ENCODE results near the gene SH3PXD2A.

Gene SH3PXD2A

GRCh38 chr10:103585011-103585405 is 270.4 kb downstream of the SH3PXD2A start:
- Histone ChIP-seq H3K36me3 (no peaks in the 10 kb centered on the region), H3K4me3 (ENCODE audit: low read depth, low read length) (no peak overlapping the region), H3K4me1 (peaks cover 10% of the 10 kb centered on the region), H3K27me3 (no peaks in the 10 kb centered on the region), H3K9me3 (no peaks in the 10 kb centered on the region)
- TF ChIP-seq, protein P1, sequence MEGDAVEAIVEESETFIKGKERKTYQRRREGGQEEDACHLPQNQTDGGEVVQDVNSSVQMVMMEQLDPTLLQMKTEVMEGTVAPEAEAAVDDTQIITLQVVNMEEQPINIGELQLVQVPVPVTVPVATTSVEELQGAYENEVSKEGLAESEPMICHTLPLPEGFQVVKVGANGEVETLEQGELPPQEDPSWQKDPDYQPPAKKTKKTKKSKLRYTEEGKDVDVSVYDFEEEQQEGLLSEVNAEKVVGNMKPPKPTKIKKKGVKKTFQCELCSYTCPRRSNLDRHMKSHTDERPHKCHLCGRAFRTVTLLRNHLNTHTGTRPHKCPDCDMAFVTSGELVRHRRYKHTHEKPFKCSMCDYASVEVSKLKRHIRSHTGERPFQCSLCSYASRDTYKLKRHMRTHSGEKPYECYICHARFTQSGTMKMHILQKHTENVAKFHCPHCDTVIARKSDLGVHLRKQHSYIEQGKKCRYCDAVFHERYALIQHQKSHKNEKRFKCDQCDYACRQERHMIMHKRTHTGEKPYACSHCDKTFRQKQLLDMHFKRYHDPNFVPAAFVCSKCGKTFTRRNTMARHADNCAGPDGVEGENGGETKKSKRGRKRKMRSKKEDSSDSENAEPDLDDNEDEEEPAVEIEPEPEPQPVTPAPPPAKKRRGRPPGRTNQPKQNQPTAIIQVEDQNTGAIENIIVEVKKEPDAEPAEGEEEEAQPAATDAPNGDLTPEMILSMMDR (IDR thresholded peaks at IDR 0.05; ENCODE audit: low read depth, low read length) = no peak
- DNase-seq = no peak

DNA sequence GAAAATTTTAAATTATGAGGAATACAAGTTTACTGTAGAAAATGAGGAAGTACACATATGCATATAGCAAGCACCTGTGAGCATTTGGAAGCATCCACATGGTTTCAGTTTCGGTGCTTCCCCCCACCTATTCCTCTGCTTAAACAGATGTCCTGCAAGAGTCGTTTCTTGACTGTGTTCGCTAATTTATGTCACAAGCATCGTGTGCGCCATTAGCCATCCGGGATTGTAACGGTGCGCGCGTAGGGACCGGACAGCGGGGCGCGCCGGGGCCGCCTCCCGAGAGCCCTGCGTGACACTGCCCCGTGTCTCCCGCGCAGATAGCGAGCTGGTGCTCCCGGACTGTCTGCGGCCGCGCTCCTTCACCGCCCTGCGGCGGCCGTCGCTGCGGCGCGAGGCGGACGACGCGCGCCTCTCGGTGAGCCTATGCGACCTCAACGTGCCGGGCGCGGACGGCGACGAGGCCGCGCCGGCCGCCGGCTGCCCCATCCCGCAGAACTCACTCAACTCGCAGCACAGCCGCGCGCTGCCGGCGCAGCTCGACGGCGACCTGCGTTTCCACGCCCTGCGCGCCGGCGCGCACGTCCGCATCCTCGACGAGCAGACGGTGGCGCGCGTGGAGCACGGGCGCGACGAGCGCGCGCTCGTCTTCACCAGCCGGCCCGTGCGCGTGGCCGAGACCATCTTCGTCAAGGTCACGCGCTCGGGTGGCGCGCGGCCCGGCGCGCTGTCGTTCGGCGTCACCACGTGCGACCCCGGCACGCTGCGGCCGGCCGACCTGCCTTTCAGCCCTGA is 271.0 kb downstream of the SH3PXD2A start:
- Histone ChIP-seq H3K9me3 (no peaks in the 10 kb centered on the region), H3K36me3 (no peaks in the 10 kb centered on the region), H3K4me1 (peaks cover 10% of the 10 kb centered on the region), H3K27me3 (no peaks in the 10 kb centered on the region), H3K4me3 (ENCODE audit: low read depth, low read length) (no peak overlapping the region)
- DNase-seq = no peak
- TF ChIP-seq, protein P1 (IDR thresholded peaks at IDR 0.05; ENCODE audit: low read depth, low read length) = no peak

DNA sequence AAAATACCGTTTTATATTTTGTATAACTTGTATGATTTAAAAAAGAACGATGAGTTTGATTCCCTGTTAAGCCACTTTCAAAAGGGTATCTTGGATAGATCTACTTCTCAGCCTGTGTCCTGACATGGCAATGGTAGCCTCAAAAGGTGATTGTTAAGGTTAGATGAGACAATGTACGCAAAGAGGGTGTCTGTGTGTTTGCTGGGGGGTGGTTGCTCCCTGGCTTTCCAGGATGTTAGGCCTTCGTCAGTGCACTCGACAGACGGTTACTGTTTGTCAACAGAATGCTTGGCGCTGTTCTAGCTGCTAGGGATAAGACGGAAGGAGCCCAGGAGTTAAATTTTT is 271.5 kb downstream of the SH3PXD2A start:
- Histone ChIP-seq H3K4me3 (ENCODE audit: low read depth, low read length) (no peak overlapping the region), H3K36me3 (no peaks in the 10 kb centered on the region), H3K27me3 (no peaks in the 10 kb centered on the region), H3K4me1 (peaks cover 10% of the 10 kb centered on the region), H3K9me3 (no peaks in the 10 kb centered on the region)
- no peak for DNase-seq
- TF ChIP-seq, protein P1 (IDR thresholded peaks at IDR 0.05; ENCODE audit: low read depth, low read length) = no peak

DNA sequence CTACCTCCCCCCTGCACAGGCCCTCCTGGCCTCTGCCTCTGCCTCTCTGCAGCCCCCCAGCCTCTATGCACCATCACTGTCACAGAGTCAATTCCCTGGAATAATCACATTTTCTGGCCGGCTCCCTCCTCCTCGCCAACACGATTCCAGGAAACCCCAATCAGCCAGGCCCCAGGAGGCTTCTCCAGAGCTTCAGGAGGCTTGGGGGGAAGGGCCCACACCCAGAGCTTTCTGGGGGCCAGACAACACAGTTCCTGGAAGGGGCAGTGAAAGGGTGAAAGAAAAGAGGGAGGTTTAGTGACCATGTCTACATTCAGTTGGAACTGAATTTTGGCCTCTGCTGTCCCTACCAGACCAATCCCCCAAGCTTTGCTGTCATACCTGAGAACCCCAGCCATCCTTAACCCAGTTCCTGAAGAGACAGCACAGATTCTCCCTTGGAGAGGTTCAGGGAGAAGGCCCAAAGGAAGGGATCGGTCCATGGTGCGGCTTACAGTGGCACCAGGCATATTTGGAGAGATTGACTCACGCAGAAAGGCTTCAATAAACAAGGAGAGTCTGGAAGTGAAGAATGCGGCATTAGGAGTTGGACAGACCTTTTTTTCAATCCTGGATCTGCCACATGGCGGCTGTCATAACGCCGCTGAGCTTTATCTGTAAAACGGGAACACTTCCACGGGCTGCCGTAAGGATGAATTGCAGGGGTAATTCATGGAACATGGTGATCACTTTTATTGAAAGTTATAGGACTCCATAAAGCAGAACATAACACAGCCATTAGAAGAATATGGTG is 272.8 kb downstream of the SH3PXD2A start:
- Histone ChIP-seq H3K4me3 (ENCODE audit: low read depth, low read length) (no peak overlapping the region), H3K4me1 (peaks cover 10% of the 10 kb centered on the region), H3K27me3 (no peaks in the 10 kb centered on the region), H3K9me3 (no peaks in the 10 kb centered on the region), H3K36me3 (no peaks in the 10 kb centered on the region)
- TF ChIP-seq, protein P1 (IDR thresholded peaks at IDR 0.05; ENCODE audit: low read depth, low read length) = no peak
- DNase-seq = no peak

- peaks cover 10% of the 10 kb centered on the region for H3K4me1 ChIP-seq
- no peak overlapping the region for H3K4me3 ChIP-seq (ENCODE audit: low read depth, low read length)
- TF ChIP-seq, protein P1 (IDR thresholded peaks at IDR 0.05; ENCODE audit: low read depth, low read length) = no peak
- no peaks in the 10 kb centered on the region for H3K36me3 ChIP-seq
- DNase-seq = no peak
- no peaks in the 10 kb centered on the region for H3K27me3 ChIP-seq
- H3K9me3 ChIP-seq = no peaks in the 10 kb centered on the region
Observed at GRCh38 chr10:103581499-103581898, 273.9 kb downstream of the SH3PXD2A start.

- Histone ChIP-seq H3K36me3 (no peaks in the 10 kb centered on the region), H3K27me3 (no peaks in the 10 kb centered on the region), H3K9me3 (no peaks in the 10 kb centered on the region), H3K4me1 (peaks cover 10% of the 10 kb centered on the region), H3K4me3 (ENCODE audit: low read depth, low read length) (no peak overlapping the region)
- DNase-seq = no peak
- TF ChIP-seq, protein P1 (IDR thresholded peaks at IDR 0.05; ENCODE audit: low read depth, low read length) = no peak
Observed at GRCh38 chr10:103580430-103580829, 274.9 kb downstream of the SH3PXD2A start.
